Heart right ventricle (tissue), 16 donors: ENCODE data around the gene WDSUB1. TPM values are rescaled to one million over a fixed set of nuclear protein-coding genes. Genes with fewer than 3 reads are reported as not detected.

Experiments used
- ATAC-seq, 8 donors: fragments of 200-7000 bp; cut with Tn5 transposase; one replicate each; pipeline ENCODE4 v1.9.1; 2020; ENCODE audit warnings: mild to moderate bottlenecking in 8 of 8, moderate library complexity in 8 of 8, moderate number of reproducible peaks in 1 of 8
- DNase-seq, 2 donors: peaks; one replicate each; pipeline ENCODE4 v3.0.0-alpha.2; 2020
- H3K27ac ChIP-seq, 10 donors: fragments of 200-600 bp; sonication (generic) in 2 of 10; one replicate each; pipeline versions ENCODE4 v1.5.0 to v1.8.0; 2020 to 2022; ENCODE audit warnings: mild to moderate bottlenecking in 3 of 10
- H3K27me3 ChIP-seq, 7 donors: fragments of 200-600 bp; one replicate each; pipeline ENCODE4 v1.8.0; 2021 to 2022; ENCODE audit warnings: mild to moderate bottlenecking in 2 of 7
- H3K36me3 ChIP-seq, 9 donors: fragments of 200-600 bp; sonication (generic) in 1 of 9; one replicate each; pipeline versions ENCODE4 v1.5.0 to v1.8.0; 2020 to 2022; ENCODE audit warnings: mild to moderate bottlenecking in 2 of 9
- H3K4me1 ChIP-seq, 9 donors: fragments of 200-600 bp; sonication (generic) in 1 of 9; one replicate each; pipeline versions ENCODE4 v1.5.0 to v1.8.0; 2020 to 2022; ENCODE audit warnings: mild to moderate bottlenecking in 4 of 9
- H3K4me3 ChIP-seq, 10 donors: fragments of 200-600 bp; sonication (generic) in 2 of 10; one replicate each; pipeline versions ENCODE4 v1.5.0 to v1.8.0; 2020 to 2022; ENCODE audit warnings: mild to moderate bottlenecking in 7 of 10, moderate library complexity in 2 of 10
- H3K9me3 ChIP-seq, 11 donors: fragments of 200-600 bp in 10 of 11; sonication (generic) in 2 of 11; one replicate each; pipeline versions ENCODE4 v1.5.0 to v1.8.0; 2013 to 2022; ENCODE audit warnings: mild to moderate bottlenecking in 2 of 11, control low read depth in 1 of 11, moderate library complexity in 1 of 11
- WGBS, 2 donors: extraction: QIAGEN DNeasy Blood & Tissue Kit; methylation state at CpG; one replicate each; pipeline ENCODE4 v1.1.7; 2013; ENCODE audit warnings: inconsistent platforms in 1 of 2; 5-methylcytosine and 5-hydroxymethylcytosine counted together
- intact Hi-C, 10 donors: fragments of 100-400 bp; cut with DNase I; formaldehyde crosslinking; loops; one replicate each; pipeline versions ENCODE4 v1.11.1 to v1.14.2; 2022
- polyA plus RNA-seq, 2 donors: library from polyadenylated mRNA; stranded (reverse); fragments of 200-250 nt; gene quantifications; one replicate each; pipeline ENCODE4 v1.2.3, GENCODE V29; 2013
- total RNA-seq, 10 donors: library from RNA; stranded (reverse); fragmentation: NEBNext Ultra II Directional in 3 of 10; extraction: Animal tissue kit (Norgen Biotek cat#: 25700) in 3 of 10; gene quantifications; one replicate each; pipeline versions ENCODE4 v1.2.1 to v1.2.4, GENCODE V29; 2021 to 2023
- TF ChIP-seq, protein P1 (sequence below), 9 donors: fragments of 200-600 bp; sonication (generic) in 2 of 9; IDR thresholded peaks; one replicate each; pipeline versions ENCODE4 v1.5.0 to v1.8.0; 2021 to 2022; ENCODE audit warnings: antibody characterized with exemption in 9 of 9, mild to moderate bottlenecking in 5 of 9, moderate library complexity in 1 of 9
- donor health status: Arrhythmogenic right ventricular cardiomyopathy.
- donor health status: ischemic (EF 13 %, LVEDD 7.1; RV severe dilation, severe dysfunction).
- donor health status: healthy with polysubstance abuse.
- donor health status: DM: no; HTN: yes; CAD: no.
- donor health status: DM: no; HTN: no; CAD: no.
- donor health status: ischemic (EF 25% LVEDD 6.9; RV normal size, moderate dysfunction).
- donor health status: ischemic (EF 25% LVEDD 5.7; RV mildly dilated, moderate dysfunction).
- donor health status: healthy.
- donor health status: DM: yes; HTN: yes; CAD: no.
- donor health status: Ischemic cardiomyopathy.
- donor health status: ischemic (EF 35%, LVEDD 5.7; RV mildly dilated, moderate dysfunction).
- donor health status: nonischemic (EF 11% LVEDD 7.7; RV severe dilation, severe dysfunction).
- donor health status: DM: yes; HTN: yes; CAD: no.
- donor health status: PGD.
- donor health status: ischemic (EF 29% LVEDD 5.4; RV normal size, mild dysfunction).
- donor health status: nonischemic (EF 23%, LVEDD 6.1; RV moderate dilation, normal function).

The WDSUB1 gene
- total and polyA plus RNA-seq, 12 donors, result 4.3 to 13.8 (median 9.3) TPM

DNA sequence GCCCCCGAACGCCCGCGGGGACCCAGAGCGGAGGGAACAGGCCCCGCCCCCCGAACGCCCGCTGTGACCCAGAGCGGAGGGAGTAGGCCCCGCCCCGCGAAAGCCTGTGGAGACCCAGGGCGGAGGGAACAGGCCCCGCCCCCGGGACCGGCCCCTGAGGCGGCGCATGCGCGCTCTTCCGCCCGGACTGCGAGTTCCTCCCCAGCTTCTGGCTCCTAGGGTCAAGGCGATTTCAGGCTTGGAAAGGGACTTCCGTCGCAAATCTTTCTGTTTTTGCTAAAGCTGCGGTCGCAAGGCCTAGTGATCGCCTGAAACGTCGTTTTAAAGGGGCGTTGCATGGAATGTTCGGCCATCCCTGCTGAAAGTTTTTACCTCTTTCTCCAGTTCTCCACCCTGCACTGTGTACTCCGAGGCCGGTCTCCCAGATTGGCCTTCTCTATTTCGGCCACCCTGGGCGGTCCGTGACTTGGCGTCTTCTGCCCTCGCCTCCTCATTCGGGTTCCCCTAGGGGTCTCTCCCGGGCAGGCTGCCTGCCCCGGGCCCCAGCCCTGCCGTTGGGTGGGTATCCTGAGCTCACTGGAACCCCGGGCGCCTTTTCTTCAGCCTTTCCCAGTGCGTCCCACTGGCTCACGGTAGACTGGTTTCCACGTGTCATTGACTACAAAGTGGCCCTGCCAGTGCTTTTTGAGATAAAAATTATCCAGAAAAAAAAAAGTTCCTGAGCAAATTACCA lies 372 bp upstream of the WDSUB1 start:
- TF ChIP-seq, protein P1, sequence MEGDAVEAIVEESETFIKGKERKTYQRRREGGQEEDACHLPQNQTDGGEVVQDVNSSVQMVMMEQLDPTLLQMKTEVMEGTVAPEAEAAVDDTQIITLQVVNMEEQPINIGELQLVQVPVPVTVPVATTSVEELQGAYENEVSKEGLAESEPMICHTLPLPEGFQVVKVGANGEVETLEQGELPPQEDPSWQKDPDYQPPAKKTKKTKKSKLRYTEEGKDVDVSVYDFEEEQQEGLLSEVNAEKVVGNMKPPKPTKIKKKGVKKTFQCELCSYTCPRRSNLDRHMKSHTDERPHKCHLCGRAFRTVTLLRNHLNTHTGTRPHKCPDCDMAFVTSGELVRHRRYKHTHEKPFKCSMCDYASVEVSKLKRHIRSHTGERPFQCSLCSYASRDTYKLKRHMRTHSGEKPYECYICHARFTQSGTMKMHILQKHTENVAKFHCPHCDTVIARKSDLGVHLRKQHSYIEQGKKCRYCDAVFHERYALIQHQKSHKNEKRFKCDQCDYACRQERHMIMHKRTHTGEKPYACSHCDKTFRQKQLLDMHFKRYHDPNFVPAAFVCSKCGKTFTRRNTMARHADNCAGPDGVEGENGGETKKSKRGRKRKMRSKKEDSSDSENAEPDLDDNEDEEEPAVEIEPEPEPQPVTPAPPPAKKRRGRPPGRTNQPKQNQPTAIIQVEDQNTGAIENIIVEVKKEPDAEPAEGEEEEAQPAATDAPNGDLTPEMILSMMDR (IDR thresholded peaks at IDR 0.05), result no peak
- Histone ChIP-seq H3K9me3 (no peaks in the 10 kb centered on the region), H3K4me3 (peak overlapping the region; percentile 47 to 98 (median 89)), H3K27ac (peak overlapping the region; percentile 73 to 97 (median 90)), H3K4me1 (peaks cover 0 to 27% (median 21%) of the 10 kb centered on the region in 9 donors), H3K27me3 (no peaks in the 10 kb centered on the region), H3K36me3 (peaks cover 0 to 10% (median 0%) of the 10 kb centered on the region in 9 donors)
- ATAC-seq (peak; percentile 99), DNase-seq (peak; percentile 98 to 99)
- intact Hi-C loops, result loop anchor here in 3 of 10 donors (5.0 to 10.0 kb wide), 3 partner anchors 62 to 510 kb away; partner anchors contain the start of gene CD302 (in 1 of the 3)
- 1 to 2% methylated on average over 50 of the region's 50 CpGs for WGBS, 2 donors

DNA sequence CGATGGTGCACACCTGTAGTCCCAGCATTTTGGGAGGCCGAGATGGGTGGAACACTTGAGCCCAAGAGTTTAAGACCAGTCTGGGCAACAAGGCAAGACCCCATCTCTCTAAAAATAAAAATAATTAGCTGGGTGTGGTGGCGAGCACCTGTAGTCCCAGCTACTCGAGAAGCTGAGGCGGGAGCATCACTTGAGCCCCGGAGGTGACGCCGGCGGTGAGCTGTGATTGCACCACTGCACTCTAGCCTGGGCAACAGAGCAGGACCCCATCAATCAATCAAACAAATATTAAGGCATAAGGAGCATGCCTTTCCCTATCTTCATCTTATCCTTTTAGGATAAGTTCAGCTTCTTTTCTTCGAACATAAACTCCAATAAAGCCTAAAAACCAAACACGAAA lies 1.1 kb downstream of the WDSUB1 start:
- intact Hi-C loops, result loop anchor here in 3 of 10 donors (5.0 to 10.0 kb wide), 3 partner anchors 61 to 512 kb away; partner anchors contain the start of gene CD302 (in 1 of the 3)
- TF ChIP-seq, protein P1 (IDR thresholded peaks at IDR 0.05), result no peak
- Histone ChIP-seq H3K36me3 (peaks cover 0 to 25% (median 8%) of the 10 kb centered on the region in 9 donors), H3K9me3 (no peaks in the 10 kb centered on the region), H3K27ac (peak overlapping the region in 8 of 10 donors; percentile 78 to 97 (median 90)), H3K27me3 (no peaks in the 10 kb centered on the region), H3K4me1 (peaks cover 0 to 27% (median 18%) of the 10 kb centered on the region in 9 donors), H3K4me3 (peak overlapping the region in 9 of 10 donors; percentile 82 to 98 (median 89))
- DNase-seq (no peak), ATAC-seq (no peak)
- 86 to 90% methylated on average over 11 of the region's 11 CpGs for WGBS, 2 donors

DNA sequence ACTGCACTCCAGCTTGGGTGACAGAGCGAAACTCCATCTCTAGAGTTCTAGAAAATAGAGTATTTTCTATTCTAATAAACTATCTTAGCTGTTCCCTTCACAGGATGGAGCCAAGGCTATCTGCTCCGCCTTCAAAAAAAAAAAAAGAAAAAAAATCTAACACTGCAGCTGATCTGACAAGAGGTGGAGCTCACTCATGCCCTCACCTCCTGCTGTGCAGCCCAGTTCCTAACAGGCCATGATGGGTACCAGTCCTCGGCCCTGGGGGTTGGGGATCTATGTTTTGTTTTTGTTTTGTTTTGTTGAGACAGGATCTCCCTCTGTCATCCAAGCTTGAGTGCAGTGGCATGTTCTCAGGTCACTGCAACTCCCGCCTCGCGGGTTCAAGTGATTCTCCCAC lies 3.0 kb downstream of the WDSUB1 start:
- Histone ChIP-seq H3K4me3 (no peak overlapping the region), H3K27ac (no peak overlapping the region), H3K36me3 (peaks cover 0 to 44% (median 8%) of the 10 kb centered on the region in 9 donors), H3K9me3 (no peaks in the 10 kb centered on the region), H3K27me3 (no peaks in the 10 kb centered on the region), H3K4me1 (peaks cover 0 to 27% (median 15%) of the 10 kb centered on the region in 9 donors)
- intact Hi-C loops, result loop anchor here in 2 of 10 donors (10.0 kb wide), 2 partner anchors 59 to 149 kb away; no protein-coding TSS in a partner anchor
- DNase-seq, result no peak
- WGBS, 2 donors, result 80 to 85% methylated on average over 5 to 6 of the region's 6 CpGs
- no peak for ATAC-seq
- TF ChIP-seq, protein P1 (IDR thresholded peaks at IDR 0.05), result no peak

DNA sequence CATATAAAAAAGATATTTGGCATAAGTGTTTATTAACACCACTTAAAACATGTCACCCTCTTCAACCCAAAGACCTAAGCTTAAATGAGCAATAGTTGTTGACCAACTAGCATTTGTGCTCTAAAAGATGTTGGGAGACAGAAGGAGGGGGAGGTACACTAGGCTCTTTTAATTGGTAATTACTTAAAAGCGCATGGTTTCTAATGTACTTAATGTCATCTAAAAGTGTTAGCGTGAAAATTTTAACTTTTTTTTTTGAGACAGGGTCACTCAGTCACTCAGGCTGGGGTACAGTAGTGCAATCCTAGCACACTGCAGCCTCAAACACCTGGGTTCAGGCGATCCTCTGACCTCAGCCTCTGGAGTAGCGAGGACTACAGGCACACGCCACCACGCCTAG lies 5.5 kb downstream of the WDSUB1 start:
- 97% methylated on average over 6 of the region's 6 CpGs for WGBS, 2 donors
- H3K4me1 ChIP-seq, result peaks cover 0 to 18% (median 13%) of the 10 kb centered on the region in 9 donors
- H3K9me3 ChIP-seq, result no peaks in the 10 kb centered on the region
- H3K27ac ChIP-seq, result no peak overlapping the region
- no peak for ATAC-seq
- no peak overlapping the region for H3K4me3 ChIP-seq
- intact Hi-C loops, result loop anchor here in 2 of 10 donors (10.0 kb wide), 2 partner anchors 56 to 146 kb away; no protein-coding TSS in a partner anchor
- no peaks in the 10 kb centered on the region for H3K27me3 ChIP-seq
- peaks cover 0 to 65% (median 8%) of the 10 kb centered on the region in 9 donors for H3K36me3 ChIP-seq
- no peak for DNase-seq
- TF ChIP-seq, protein P1 (IDR thresholded peaks at IDR 0.05), result no peak
